Osteoblast (primary cell): Measurements from ENCODE around the gene PTPRE. TPM values are rescaled to one million over a fixed set of nuclear protein-coding genes. Genes with fewer than 3 reads are reported as not detected.

ENCODE experiments used
- DNase-seq: peaks from one replicate; pipeline ENCODE4 v3.0.0; 2011; ENCODE audit warnings: low spot score, mixed read lengths; ENCODE audit not compliant: insufficient read length; ENCODE audit errors: missing footprints
- H2AFZ ChIP-seq: 2 replicates; pipeline ENCODE4 v1.6.0; 2011; ENCODE audit warnings: mild to moderate bottlenecking, low read length
- H3K27ac ChIP-seq: 2 replicates; pipeline ENCODE4 v1.5.1; 2011; ENCODE audit warnings: mild to moderate bottlenecking, low read depth, low read length, moderate library complexity
- H3K27me3 ChIP-seq: 2 replicates; pipeline ENCODE4 v1.6.0; 2012; ENCODE audit warnings: mild to moderate bottlenecking, control low read depth, inconsistent platforms, low read length, moderate library complexity; ENCODE audit not compliant: insufficient read depth
- H3K36me3 ChIP-seq: 2 replicates; pipeline ENCODE4 v1.5.1; 2011; ENCODE audit warnings: mild to moderate bottlenecking, low read length, control low read depth, moderate library complexity; ENCODE audit not compliant: insufficient read depth
- H3K4me1 ChIP-seq: 2 replicates; pipeline ENCODE4 v1.5.1; 2011; ENCODE audit warnings: mild to moderate bottlenecking, low read length, control low read depth, moderate library complexity; ENCODE audit not compliant: insufficient read depth
- H3K4me2 ChIP-seq: 2 replicates; pipeline ENCODE4 v1.6.0; 2011; ENCODE audit warnings: mild to moderate bottlenecking, low read length; ENCODE audit not compliant: insufficient read depth
- H3K4me3 ChIP-seq: fragments of 200-600 bp; sonication (generic); 3 replicates; pipeline ENCODE4 v1.5.1; 2012; ENCODE audit warnings: mild to moderate bottlenecking, low read length, inconsistent platforms; ENCODE audit not compliant: insufficient read depth
- H3K79me2 ChIP-seq: 2 replicates; pipeline ENCODE4 v1.6.0; 2012; ENCODE audit warnings: mild to moderate bottlenecking, low read length, control low read depth, inconsistent platforms; ENCODE audit not compliant: insufficient read depth
- H3K9me3 ChIP-seq: 2 replicates; pipeline ENCODE4 v1.5.1; 2011; ENCODE audit warnings: low read depth, low read length, control low read depth
- H4K20me1 ChIP-seq: 2 replicates; pipeline ENCODE4 v1.6.0; 2012; ENCODE audit warnings: mild to moderate bottlenecking, low read length, control low read depth; ENCODE audit not compliant: insufficient read depth
- CTCF ChIP-seq: IDR thresholded peaks from 2 replicates; pipeline ENCODE4 v1.5.1; 2011; ENCODE audit warnings: mild to moderate bottlenecking, low read depth, low read length, moderate library complexity; ENCODE audit errors: extremely low read depth
- total RNA-seq: library from RNA; depleted of rRNA; stranded (reverse); fragments of >200 nt; gene quantifications from 2 replicates; pipeline ENCODE4 v1.2.3, GENCODE V29; 2012

The PTPRE gene
- total RNA-seq, 1 donor: 9.0 TPM

GRCh38 chr10:127942811-127943210 is 35.9 kb downstream of the PTPRE start:
- Histone ChIP-seq H3K4me1 (peaks cover 9% of the 10 kb centered on the region), H3K4me3 (no peak overlapping the region), H2AFZ (no peak overlapping the region), H4K20me1 (peaks cover 13% of the 10 kb centered on the region), H3K9me3 (no peaks in the 10 kb centered on the region), H3K4me2 (no peak overlapping the region), H3K36me3 (no peaks in the 10 kb centered on the region), H3K27me3 (no peaks in the 10 kb centered on the region), H3K27ac (no peak overlapping the region), H3K79me2 (no peaks in the 10 kb centered on the region)
- TF ChIP-seq CTCF: no peak
- no peak for DNase-seq

- no peaks in the 10 kb centered on the region for H3K27me3 ChIP-seq
- H3K9me3 ChIP-seq: no peaks in the 10 kb centered on the region
- no peak for DNase-seq
These were observed 36.5 kb downstream of the PTPRE start for GRCh38 chr10:127943336-127943910.

GRCh38 chr10:127944256-127944655 is 37.4 kb downstream of the PTPRE start:
- H3K27ac ChIP-seq: no peak overlapping the region
- no peak for DNase-seq
- TF ChIP-seq CTCF: no peak
- no peaks in the 10 kb centered on the region for H3K27me3 ChIP-seq
- H3K79me2 ChIP-seq: no peaks in the 10 kb centered on the region
- H4K20me1 ChIP-seq: peaks cover 13% of the 10 kb centered on the region
- H3K4me1 ChIP-seq: peaks cover 9% of the 10 kb centered on the region
- no peaks in the 10 kb centered on the region for H3K9me3 ChIP-seq
- H3K4me3 ChIP-seq: no peak overlapping the region
- H3K36me3 ChIP-seq: no peaks in the 10 kb centered on the region
- no peak overlapping the region for H2AFZ ChIP-seq
- H3K4me2 ChIP-seq: no peak overlapping the region

More at GRCh38 chr10:127943336-127943910, 36.5 kb downstream of the PTPRE start:
- no peak overlapping the region for H2AFZ ChIP-seq
- H3K79me2 ChIP-seq: no peaks in the 10 kb centered on the region
- H3K36me3 ChIP-seq: no peaks in the 10 kb centered on the region
- H3K4me1 ChIP-seq: peaks cover 9% of the 10 kb centered on the region
- no peak overlapping the region for H3K4me2 ChIP-seq
- H3K4me3 ChIP-seq: no peak overlapping the region
- peaks cover 13% of the 10 kb centered on the region for H4K20me1 ChIP-seq
- H3K27ac ChIP-seq: no peak overlapping the region
- no peak for TF ChIP-seq CTCF

GRCh38 chr10:127945341-127945758 is 38.4 kb downstream of the PTPRE start:
- Histone ChIP-seq H3K36me3 (no peaks in the 10 kb centered on the region), H3K4me1 (peaks cover 9% of the 10 kb centered on the region), H3K27me3 (no peaks in the 10 kb centered on the region), H3K4me2 (no peak overlapping the region), H3K27ac (no peak overlapping the region), H4K20me1 (peaks cover 9% of the 10 kb centered on the region), H2AFZ (no peak overlapping the region), H3K79me2 (no peaks in the 10 kb centered on the region), H3K9me3 (no peaks in the 10 kb centered on the region), H3K4me3 (no peak overlapping the region)
- no peak for DNase-seq
- no peak for TF ChIP-seq CTCF
